PFSK-1 (cell line): ENCODE measurements around the gene GHRH.

Experiments used
- FOXP2 ChIP-seq: optimal IDR thresholded peaks from 2 replicates; pipeline ENCODE3; 2011; ENCODE audit warnings: borderline replicate concordance, control low read depth, inconsistent platforms; ENCODE audit not compliant: insufficient read depth; ENCODE audit errors: extremely low read length, extremely low read depth
- POLR2AphosphoS5 ChIP-seq: IDR thresholded peaks from 2 replicates; pipeline ENCODE4 v1.6.1; 2012; ENCODE audit warnings: low read depth, mild to moderate bottlenecking, control low read depth, low read length, moderate library complexity
- REST ChIP-seq, 2 experiments: IDR thresholded peaks; 2 replicates each; pipeline versions ENCODE4 v1.6.1 to v1.8.0; 2011 to 2012; ENCODE audit warnings: low read depth in 2 of 2, low read length in 2 of 2, control low read depth in 1 of 2, inconsistent platforms in 1 of 2, mild to moderate bottlenecking in 1 of 2, moderate library complexity in 1 of 2; ENCODE audit not compliant: insufficient read depth in 1 of 2
- SIN3A ChIP-seq: IDR thresholded peaks from 2 replicates; pipeline ENCODE4 v1.6.1; 2012; ENCODE audit warnings: mild to moderate bottlenecking, low read length, moderate library complexity, borderline replicate concordance; ENCODE audit not compliant: insufficient read depth
- TAF1 ChIP-seq: IDR thresholded peaks from 2 replicates; pipeline ENCODE4 v1.6.1; 2012; ENCODE audit warnings: low read length, control low read depth, borderline replicate concordance; ENCODE audit not compliant: insufficient read depth

- TF ChIP-seq REST (IDR thresholded peaks at IDR 0.05; ENCODE audit: insufficient read depth in 1 of 2, low read depth in 2 of 2, low read length in 2 of 2) (no peak), SIN3A (no peak), FOXP2 (no peak), POLR2AphosphoS5 (no peak), TAF1 (no peak)
These were observed 48.4 kb upstream of the GHRH start for GRCh38 chr20:37309936-37310590.
